HUES48 (cell line): ENCODE measurements around the gene YARS1.
"Not testable (repeated sequence)": the region's sequence is repeated elsewhere in the genome, so short reads cannot be mapped to it uniquely, and the experiment has no call there.

ENCODE experiments used
- H3K27ac ChIP-seq: one replicate; pipeline ENCODE4 v1.7.0; 2013; ENCODE audit warnings: low read depth, low read length, inconsistent platforms
- H3K27me3 ChIP-seq: 2 replicates; pipeline ENCODE4 v1.6.1; 2013; ENCODE audit warnings: mild to moderate bottlenecking, low read length; ENCODE audit not compliant: control insufficient read depth, insufficient read depth
- H3K36me3 ChIP-seq: 2 replicates; pipeline ENCODE4 v1.6.1; 2013; ENCODE audit warnings: low read length; ENCODE audit not compliant: control insufficient read depth, insufficient read depth
- H3K4me1 ChIP-seq: 2 replicates; pipeline ENCODE4 v1.6.1; 2013; ENCODE audit warnings: mild to moderate bottlenecking, low read length; ENCODE audit not compliant: control insufficient read depth, insufficient read depth
- H3K4me3 ChIP-seq: 2 replicates; pipeline ENCODE4 v1.5.1; 2013; ENCODE audit warnings: mild to moderate bottlenecking, low read depth, low read length
- H3K9ac ChIP-seq: 2 replicates; pipeline ENCODE4 v1.6.1; 2013; ENCODE audit warnings: mild to moderate bottlenecking, low read depth, low read length, moderate library complexity
- H3K9me3 ChIP-seq: 2 replicates; pipeline ENCODE4 v1.6.1; 2013; ENCODE audit warnings: low read length; ENCODE audit not compliant: control insufficient read depth, insufficient read depth

The YARS1 gene

DNA sequence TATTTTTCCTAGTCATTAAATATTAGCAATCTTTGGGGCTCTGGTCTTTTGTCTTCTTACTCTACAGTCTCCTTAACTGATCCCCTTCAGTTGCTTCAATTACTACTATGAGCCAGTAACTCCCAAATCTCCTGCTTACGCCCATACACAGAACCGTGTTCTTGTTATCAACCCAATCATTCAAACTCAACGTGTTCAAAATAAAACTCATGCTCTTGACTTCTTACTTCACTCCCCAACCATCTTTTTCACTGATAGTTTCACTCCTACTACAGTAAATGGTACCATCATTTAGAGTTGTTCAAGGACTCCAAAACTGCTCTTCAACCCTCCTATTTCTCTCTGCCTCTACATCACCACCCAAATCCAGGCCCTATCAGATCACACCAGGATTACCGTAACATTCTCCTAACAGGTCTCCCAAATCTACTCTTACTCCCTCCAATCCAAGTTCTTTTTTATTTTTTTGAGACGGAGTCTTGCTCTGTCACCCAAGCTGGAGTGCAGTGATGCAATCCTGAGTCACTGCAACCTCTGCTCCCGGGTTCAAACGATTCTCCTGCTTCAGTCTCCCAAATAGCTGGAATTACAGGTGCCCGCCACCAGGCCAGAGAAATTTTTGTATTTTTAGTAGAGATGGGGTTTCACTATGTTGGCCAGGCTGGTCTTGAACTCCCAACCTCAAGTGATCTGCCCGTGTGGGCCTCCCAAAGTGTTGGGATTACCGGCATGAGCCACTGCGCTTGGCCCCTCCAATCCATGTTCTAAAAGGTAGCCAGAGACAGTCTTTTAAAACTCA is 3.0 kb downstream of the YARS1 start:
- H3K4me1 ChIP-seq = peaks cover 18% of the 10 kb centered on the region
- no peaks in the 10 kb centered on the region for H3K9me3 ChIP-seq
- no peaks in the 10 kb centered on the region for H3K27me3 ChIP-seq
- H3K36me3 ChIP-seq = peaks cover 39% of the 10 kb centered on the region
- H3K4me3 ChIP-seq = no peak overlapping the region
- peak overlapping the region; percentile 10 for H3K27ac ChIP-seq
- no peak overlapping the region for H3K9ac ChIP-seq

DNA sequence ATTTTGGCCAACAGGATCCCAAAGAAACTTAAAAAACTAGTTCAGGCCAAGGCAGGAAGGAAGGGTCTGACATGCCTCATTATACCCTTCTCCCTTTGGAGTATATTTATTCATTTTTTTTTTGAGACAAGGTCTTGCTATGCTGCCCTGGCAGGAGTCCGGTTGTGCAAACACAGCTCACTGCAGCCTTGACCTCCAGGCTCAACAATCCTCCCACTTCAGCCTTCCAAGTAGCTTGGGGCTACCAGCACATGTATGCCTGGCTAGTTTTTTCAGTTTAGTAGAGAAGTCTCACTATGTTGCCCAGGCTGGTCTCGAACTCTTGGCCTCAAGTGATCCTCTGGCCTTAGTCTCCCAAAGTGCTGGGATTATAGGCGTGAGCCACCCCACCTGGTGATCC is 5.2 kb downstream of the YARS1 start:
- H3K4me3 ChIP-seq = no peak overlapping the region

GRCh38 chr1:32811265-32811664 is 5.9 kb downstream of the YARS1 start:
- Histone ChIP-seq H3K36me3 (peaks cover 68% of the 10 kb centered on the region), H3K9ac (no peak overlapping the region; the same call in 1 of the 2 replicates), H3K4me1 (peaks cover 18% of the 10 kb centered on the region), H3K27ac (peak overlapping the region; percentile 78), H3K4me3 (no peak overlapping the region), H3K27me3 (no peaks in the 10 kb centered on the region), H3K9me3 (no peaks in the 10 kb centered on the region)

More for the DNA sequence above, 5.2 kb downstream of the YARS1 start:
- Histone ChIP-seq H3K27me3 (no peaks in the 10 kb centered on the region), H3K4me1 (peaks cover 18% of the 10 kb centered on the region), H3K27ac (peak overlapping the region; percentile 78), H3K36me3 (peaks cover 61% of the 10 kb centered on the region), H3K9ac (no peak overlapping the region; the same call in 1 of the 2 replicates), H3K9me3 (no peaks in the 10 kb centered on the region)

- Histone ChIP-seq H3K9me3 (0 out of 2 replicates have a peak, but pooled peaks cover under 1% of the 10 kb centered on the region), H3K4me1 (peaks cover 15% of the 10 kb centered on the region), H3K9ac (no peak overlapping the region), H3K36me3 (peaks cover 73% of the 10 kb centered on the region), H3K27me3 (no peaks in the 10 kb centered on the region), H3K4me3 (no peak overlapping the region), H3K27ac (no peak overlapping the region)
These were observed 6.8 kb downstream of the YARS1 start for GRCh38 chr1:32810358-32810757.

- Histone ChIP-seq H3K4me1 (peaks cover 10% of the 10 kb centered on the region), H3K9me3 (peaks cover 2% of the 10 kb centered on the region), H3K9ac (no peak overlapping the region), H3K36me3 (peaks cover 64% of the 10 kb centered on the region), H3K27ac (no peak overlapping the region), H3K27me3 (no peaks in the 10 kb centered on the region), H3K4me3 (no peak overlapping the region)
These were observed 8.6 kb downstream of the YARS1 start for GRCh38 chr1:32808580-32808979.

- Histone ChIP-seq H3K4me3 (no peak overlapping the region), H3K27ac (no peak overlapping the region), H3K9ac (no peak overlapping the region), H3K9me3 (peaks cover 2% of the 10 kb centered on the region), H3K36me3 (peaks cover 80% of the 10 kb centered on the region), H3K4me1 (peaks cover 6% of the 10 kb centered on the region), H3K27me3 (no peaks in the 10 kb centered on the region)
These were observed 10.1 kb downstream of the YARS1 start for GRCh38 chr1:32806910-32807523.

DNA sequence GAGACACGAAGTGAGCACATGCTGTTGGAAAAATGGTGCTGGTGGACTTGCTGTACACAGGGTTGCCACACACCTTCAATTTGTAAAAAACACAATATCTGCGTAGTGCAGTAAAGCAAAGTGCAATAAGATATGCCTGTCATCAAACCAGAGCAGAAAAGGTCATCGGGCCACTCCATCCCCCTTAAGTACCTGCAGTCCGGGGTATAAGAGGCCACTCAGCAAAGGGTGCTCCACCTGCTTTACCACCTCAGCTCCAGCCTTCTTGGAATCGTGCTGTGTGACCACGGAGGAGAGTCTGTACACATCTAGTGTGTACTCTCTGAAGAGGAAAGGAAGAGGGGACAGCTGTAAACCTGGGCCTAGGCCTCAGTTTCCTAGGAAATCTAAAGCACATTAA is 10.9 kb downstream of the YARS1 start:
- peaks cover 80% of the 10 kb centered on the region for H3K36me3 ChIP-seq

DNA sequence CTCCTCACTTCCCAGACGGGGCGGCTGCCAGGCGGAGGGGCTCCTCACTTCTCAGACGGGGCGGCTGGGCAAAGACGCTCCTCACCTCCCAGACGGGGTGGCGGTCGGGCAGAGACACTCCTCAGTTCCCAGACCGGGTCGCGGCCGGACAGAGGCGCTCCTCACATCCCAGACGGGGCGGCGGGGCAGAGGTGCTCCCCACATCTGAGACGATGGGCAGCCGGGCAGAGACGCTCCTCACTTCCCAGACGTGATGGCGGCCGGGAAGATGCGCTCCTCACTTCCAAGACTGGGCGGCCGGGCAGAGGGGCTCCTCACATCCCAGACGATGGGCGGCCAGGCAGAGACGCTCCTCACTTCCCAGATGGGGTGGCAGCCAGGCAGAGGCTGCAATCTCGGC is 12.7 kb downstream of the YARS1 start:
- H3K27ac ChIP-seq, H3K27me3 ChIP-seq, H3K9ac ChIP-seq, H3K9me3 ChIP-seq, H3K4me3 ChIP-seq, H3K4me1 ChIP-seq: not testable (repeated sequence)
- H3K36me3 ChIP-seq = peaks cover 80% of the 10 kb centered on the region

More for the DNA sequence above, 10.9 kb downstream of the YARS1 start:
- Histone ChIP-seq H3K4me3 (no peak overlapping the region), H3K27me3 (no peaks in the 10 kb centered on the region), H3K9ac (no peak overlapping the region), H3K4me1 (no peaks in the 10 kb centered on the region), H3K27ac (no peak overlapping the region), H3K9me3 (peaks cover 2% of the 10 kb centered on the region)

DNA sequence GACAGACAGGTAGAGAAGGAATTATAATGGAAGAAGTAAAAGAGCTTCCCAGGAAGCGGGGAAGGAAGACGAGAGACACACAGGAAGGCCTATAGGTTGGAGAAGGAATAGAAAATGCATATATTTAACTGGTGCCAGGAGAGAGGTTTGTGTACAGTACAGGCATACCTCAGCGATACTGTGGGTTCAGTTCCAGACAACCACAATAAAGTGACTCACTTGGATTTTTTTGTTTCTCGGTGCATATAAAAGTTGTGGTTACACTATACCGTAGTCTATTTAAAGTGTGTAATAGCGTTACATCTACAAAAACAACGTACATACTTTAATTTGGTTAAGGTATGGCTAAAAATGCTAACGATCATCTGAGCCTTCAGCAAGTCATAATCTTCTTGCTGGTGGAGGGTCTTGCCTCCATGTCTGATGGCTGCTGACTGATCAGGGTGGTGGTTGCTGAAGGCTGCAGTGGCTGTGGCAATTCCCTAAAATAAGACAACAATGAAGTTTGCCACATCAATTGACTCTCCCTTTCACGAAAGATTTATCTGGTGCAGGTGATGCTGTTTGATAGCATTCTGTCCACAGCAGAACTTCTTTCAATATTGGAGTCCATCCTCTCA is 16.0 kb downstream of the YARS1 start:
- Histone ChIP-seq H3K36me3 (peaks cover 78% of the 10 kb centered on the region), H3K4me1 (no peaks in the 10 kb centered on the region), H3K27me3 (no peaks in the 10 kb centered on the region), H3K9ac (no peak overlapping the region), H3K4me3 (no peak overlapping the region), H3K9me3 (peaks cover 2% of the 10 kb centered on the region), H3K27ac (no peak overlapping the region)

DNA sequence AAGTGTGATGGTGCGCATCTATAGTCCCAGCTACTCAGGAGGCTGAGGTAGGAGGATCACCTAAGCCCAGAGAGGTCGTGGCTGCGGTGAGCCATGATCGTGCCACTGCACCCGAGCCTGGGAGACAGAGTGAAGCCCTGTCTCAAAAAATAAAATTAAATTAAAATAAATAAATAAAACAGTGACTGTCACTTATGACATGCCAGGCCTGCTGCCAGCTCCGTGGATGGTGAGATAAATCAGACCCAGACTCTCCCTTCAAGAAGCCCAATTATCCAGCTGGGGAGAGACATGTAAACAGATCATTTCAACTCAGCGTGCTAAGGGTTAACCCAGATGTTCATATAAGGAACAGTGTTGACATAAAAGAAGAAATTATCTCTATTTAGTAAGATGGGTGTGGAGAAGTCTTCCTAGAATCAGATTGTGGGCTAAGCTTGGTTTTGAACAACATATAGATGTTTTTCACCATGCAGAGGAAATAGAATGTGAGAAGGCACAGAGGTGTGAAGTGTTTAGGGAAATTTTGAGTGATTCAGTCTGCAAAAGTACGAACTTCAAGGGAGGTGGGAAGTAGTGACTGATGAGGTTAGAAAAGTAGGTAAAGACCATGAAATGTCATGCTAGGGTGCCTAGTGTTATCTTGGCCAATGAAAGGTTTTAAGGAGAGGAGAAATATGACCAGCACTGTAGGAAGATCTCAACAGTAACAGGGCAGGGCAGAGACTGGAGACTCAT is 18.3 kb downstream of the YARS1 start:
- H3K27me3 ChIP-seq = no peaks in the 10 kb centered on the region
- no peaks in the 10 kb centered on the region for H3K9me3 ChIP-seq
- H3K27ac ChIP-seq = no peak overlapping the region
- H3K36me3 ChIP-seq = peaks cover 89% of the 10 kb centered on the region
- no peaks in the 10 kb centered on the region for H3K4me1 ChIP-seq
- no peak overlapping the region for H3K9ac ChIP-seq
- H3K4me3 ChIP-seq = no peak overlapping the region
